Measurements from ENCODE around the gene KCNMA1. TPM values are rescaled to one million over a fixed set of nuclear protein-coding genes. Genes with fewer than 3 reads are reported as not detected.

Gene KCNMA1
- polyA plus RNA-seq, 3 donors: 3.1 to 4.1 (median 3.9) TPM

- DNase-seq (ENCODE audit: low read depth in 3 of 3, low spot score in 2 of 3): no peak
Measured at GRCh38 chr10:77496941-77497420, 140.6 kb downstream of the KCNMA1 start.

- DNase-seq (ENCODE audit: low read depth in 3 of 3, low spot score in 2 of 3): no peak
Measured at GRCh38 chr10:77494756-77495541, 142.7 kb downstream of the KCNMA1 start.

GRCh38 chr10:77494327-77494726, 143.3 kb downstream of the KCNMA1 start:
- no peak for DNase-seq (ENCODE audit: low read depth in 3 of 3, low spot score in 2 of 3)

GRCh38 chr10:77493851-77494261, 143.8 kb downstream of the KCNMA1 start:
- no peak for DNase-seq (ENCODE audit: low read depth in 3 of 3, low spot score in 2 of 3)

- DNase-seq (ENCODE audit: low read depth in 3 of 3, low spot score in 2 of 3): no peak
Measured at GRCh38 chr10:77493239-77493806, 144.3 kb downstream of the KCNMA1 start.

GRCh38 chr10:77492368-77492994, 145.1 kb downstream of the KCNMA1 start:
- DNase-seq (ENCODE audit: low read depth in 3 of 3, low spot score in 2 of 3): no peak

GRCh38 chr10:77490534-77491314, 146.9 kb downstream of the KCNMA1 start:
- no peak for DNase-seq (ENCODE audit: low read depth in 3 of 3, low spot score in 2 of 3)

- DNase-seq (ENCODE audit: low read depth in 3 of 3, low spot score in 2 of 3): no peak
Measured at GRCh38 chr10:77486517-77486916, 151.1 kb downstream of the KCNMA1 start.

- no peak for DNase-seq (ENCODE audit: low read depth in 3 of 3, low spot score in 2 of 3)
Measured at GRCh38 chr10:77485847-77486246, 151.8 kb downstream of the KCNMA1 start.

- DNase-seq (ENCODE audit: low read depth in 3 of 3, low spot score in 2 of 3): no peak
Measured at GRCh38 chr10:77482072-77482471, 155.5 kb downstream of the KCNMA1 start.

GRCh38 chr10:77479586-77479985, 158.0 kb downstream of the KCNMA1 start:
- no peak for DNase-seq (ENCODE audit: low read depth in 3 of 3, low spot score in 2 of 3)

- no peak for DNase-seq (ENCODE audit: low read depth in 3 of 3, low spot score in 2 of 3)
Measured at GRCh38 chr10:77478962-77479359, 158.6 kb downstream of the KCNMA1 start.

GRCh38 chr10:77478247-77478961, 159.2 kb downstream of the KCNMA1 start:
- no peak for DNase-seq (ENCODE audit: low read depth in 3 of 3, low spot score in 2 of 3)

- no peak for DNase-seq (ENCODE audit: low read depth in 3 of 3, low spot score in 2 of 3)
Measured at GRCh38 chr10:77475522-77475921, 162.1 kb downstream of the KCNMA1 start.

GRCh38 chr10:77474939-77475338, 162.7 kb downstream of the KCNMA1 start:
- no peak for DNase-seq (ENCODE audit: low read depth in 3 of 3, low spot score in 2 of 3)

- DNase-seq (ENCODE audit: low read depth in 3 of 3, low spot score in 2 of 3): no peak
Measured at GRCh38 chr10:77474386-77474785, 163.2 kb downstream of the KCNMA1 start.

GRCh38 chr10:77472146-77472545, 165.5 kb downstream of the KCNMA1 start:
- DNase-seq (ENCODE audit: low read depth in 3 of 3, low spot score in 2 of 3): no peak

GRCh38 chr10:77471069-77471536, 166.5 kb downstream of the KCNMA1 start:
- no peak for DNase-seq (ENCODE audit: low read depth in 3 of 3, low spot score in 2 of 3)

GRCh38 chr10:77467422-77467963, 170.1 kb downstream of the KCNMA1 start:
- no peak for DNase-seq (ENCODE audit: low read depth in 3 of 3, low spot score in 2 of 3)
